SW480 (cell line): ENCODE measurements around the gene SLC6A7.

Experiments
- DNase-seq: peaks from one replicate; pipeline ENCODE4 v3.0.0-alpha.2; 2016; ENCODE audit warnings: low spot score

Gene SLC6A7

DNA sequence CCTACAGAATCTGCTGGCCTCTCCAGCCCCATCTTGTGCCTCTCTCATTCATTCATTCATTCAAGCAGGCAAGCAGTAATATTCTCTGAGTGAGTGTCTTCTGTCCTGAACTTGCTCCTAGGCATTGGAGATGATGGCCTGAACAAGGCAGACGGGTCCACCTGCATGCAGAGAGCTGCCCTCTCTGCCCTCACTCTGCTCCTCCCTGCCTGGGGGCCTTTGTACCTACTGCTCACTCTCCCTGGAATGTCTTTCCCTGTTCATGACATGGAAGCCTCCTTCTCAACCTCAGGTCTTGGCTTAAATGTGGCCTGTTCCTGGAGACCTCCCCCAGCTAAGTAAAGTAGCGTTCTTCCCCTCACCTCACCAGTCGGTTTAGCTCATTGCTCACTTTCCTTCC, 16.7 kb upstream of the SLC6A7 start:
- no peak for DNase-seq

DNA sequence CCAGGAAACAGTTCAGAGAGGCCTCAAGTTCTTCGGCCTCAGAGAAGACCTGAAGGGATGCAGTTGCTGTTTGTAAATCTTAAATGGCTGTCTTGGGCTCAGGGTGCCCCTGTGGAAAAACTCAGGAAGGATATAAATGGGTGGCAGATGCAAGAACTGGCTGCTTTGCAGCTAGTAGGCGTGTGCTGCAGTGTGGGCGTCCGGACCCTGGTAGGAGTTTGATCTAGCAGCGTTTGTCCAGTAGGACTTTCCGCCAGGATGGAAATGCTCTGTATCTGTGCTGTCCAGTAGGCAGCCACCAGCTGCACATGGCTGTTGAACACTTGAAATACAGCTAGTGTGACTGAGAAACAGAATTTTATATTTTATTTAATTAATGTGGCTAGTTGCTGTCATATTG, 15.6 kb upstream of the SLC6A7 start:
- no peak for DNase-seq

DNA sequence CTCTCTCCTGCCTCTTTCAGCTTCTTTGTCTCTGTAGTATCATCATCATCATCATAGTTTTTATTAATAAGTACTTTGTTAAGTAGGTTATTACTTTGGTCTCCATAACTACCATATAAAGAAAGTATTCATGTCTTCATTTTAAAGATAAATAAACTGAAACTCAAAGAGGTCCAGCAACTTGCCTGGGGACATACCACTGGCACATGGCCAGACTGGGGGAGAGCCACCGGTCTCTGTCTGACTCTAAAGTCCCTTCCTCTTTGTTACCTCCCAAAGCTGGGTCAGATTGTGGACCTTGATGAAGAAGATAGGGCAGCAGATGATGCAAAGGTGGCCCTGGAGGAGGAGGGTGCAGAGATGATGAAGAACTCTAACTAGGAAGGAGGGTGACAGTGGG, 14.8 kb upstream of the SLC6A7 start:
- DNase-seq: no peak

DNA sequence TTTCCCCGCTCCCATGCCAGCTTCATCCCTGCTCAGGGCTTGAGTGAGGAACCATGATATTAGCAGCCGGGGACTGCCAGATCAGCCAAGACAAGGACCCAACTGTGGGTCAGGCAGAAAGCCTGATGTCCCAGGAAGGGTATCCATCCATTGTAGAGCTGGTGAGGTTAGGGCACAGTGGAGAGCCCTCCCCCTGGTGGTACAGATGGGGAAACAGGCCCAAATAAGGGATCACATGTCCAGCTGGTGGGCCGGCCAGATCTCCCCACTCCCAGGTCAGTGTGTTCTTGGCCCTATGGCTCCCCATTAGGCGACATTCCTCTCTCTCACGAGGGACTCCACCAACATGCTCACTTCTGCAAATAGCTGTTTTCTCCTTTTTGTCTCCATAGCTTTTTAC, 14.3 kb upstream of the SLC6A7 start:
- peak; percentile 32 for DNase-seq

DNA sequence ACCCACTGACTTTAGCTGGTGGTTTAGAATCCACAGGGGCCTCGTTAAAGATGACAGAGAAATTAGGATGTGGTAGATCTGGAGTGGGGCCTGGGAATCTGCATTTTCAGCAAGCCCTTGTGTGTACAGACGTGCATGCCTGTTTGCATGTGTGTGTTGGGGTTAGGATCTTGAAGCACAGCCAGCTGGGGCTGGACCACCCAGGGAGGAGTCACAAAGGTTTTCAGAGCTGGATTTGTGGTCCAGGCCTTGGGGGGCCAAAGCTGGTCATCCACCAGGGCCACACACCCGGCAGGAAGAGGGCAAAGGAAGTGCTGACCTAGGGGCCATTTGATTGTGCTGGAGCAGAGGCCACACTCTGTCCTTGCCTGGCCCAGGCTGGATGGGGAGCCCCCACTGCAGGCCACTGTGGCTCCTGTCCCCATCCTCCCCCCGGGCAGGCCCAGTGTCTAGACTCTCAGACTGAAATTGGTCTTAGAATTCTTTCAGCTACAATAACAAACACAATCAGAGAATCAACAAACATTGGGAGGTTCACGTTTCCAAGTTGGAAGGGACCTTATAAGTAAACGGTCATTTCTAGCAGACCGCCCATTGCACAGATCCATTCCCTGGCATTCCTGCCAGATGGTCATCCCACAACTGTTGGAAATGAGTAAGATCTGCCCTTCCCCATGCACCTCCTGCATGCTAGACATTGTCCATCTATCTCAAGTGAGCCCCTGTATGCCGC, 13.0 kb upstream of the SLC6A7 start:
- no peak for DNase-seq

DNA sequence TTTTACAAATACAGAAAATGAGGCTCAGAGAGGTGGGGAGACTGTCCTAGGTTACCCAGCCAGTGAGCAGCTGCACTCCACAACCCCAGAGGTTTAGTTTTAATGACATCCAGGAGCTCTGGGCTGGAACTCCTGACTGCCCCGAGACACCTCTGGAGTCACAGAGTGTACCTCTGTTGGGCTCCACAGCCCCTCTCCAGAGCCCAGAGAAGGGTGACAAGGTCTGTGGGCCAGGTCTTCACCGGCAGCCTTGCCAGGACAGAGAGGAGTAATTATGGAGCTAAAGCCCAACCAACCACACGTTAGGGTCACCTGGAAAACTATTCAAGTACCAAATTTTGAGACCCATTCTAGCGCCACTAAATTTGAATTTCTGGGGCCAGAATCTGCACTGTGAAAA, 12.1 kb upstream of the SLC6A7 start:
- DNase-seq: no peak

DNA sequence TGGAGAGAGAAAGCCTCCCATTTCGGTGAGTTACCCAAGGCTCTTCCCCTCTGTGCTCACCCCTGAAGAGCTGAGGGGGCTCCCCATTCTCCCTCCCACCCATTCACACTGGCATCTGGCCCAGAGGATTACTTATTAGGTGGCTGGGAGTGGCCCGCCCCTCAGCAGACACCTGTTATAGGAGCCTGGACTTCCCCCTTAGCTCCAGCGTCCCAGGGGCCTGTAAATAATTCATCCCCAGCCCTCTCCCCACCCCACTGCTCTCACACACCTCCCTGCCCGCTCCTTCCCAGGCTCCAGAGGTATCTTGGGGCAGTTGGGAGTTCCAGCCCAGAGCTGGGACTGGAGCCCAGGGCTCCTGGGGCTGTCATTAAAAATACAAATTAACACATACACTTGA, 11.6 kb upstream of the SLC6A7 start:
- DNase-seq: no peak

DNA sequence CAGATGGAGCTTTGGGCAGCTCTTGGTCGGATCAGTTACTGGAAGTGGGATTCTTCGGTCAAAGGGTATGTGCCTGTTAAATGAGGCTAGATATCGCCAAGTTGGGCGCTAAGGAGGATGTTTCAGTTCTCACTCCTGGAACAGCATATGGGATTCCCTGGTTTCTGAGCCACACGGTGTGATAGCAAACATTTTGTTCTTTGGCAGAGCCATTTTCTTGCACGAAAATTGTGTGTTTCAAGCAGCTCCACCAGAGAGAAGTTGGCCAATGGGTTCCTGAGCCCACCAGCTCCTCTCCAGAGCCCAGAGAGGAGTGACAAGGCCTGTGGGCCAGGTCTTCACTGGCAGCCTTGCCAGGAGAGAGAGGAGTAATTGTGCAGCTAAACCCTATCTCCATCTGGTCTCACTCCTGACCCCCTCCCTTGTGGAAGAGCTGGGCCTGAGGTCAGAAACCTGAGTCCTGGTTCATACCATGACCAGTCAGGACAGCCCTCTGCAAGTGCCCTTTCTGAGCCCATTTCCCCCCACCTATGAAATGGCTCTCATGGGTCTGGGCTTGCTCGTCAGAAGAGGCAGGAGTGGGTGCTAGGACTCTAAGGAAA, 10.7 kb upstream of the SLC6A7 start:
- no peak for DNase-seq

DNA sequence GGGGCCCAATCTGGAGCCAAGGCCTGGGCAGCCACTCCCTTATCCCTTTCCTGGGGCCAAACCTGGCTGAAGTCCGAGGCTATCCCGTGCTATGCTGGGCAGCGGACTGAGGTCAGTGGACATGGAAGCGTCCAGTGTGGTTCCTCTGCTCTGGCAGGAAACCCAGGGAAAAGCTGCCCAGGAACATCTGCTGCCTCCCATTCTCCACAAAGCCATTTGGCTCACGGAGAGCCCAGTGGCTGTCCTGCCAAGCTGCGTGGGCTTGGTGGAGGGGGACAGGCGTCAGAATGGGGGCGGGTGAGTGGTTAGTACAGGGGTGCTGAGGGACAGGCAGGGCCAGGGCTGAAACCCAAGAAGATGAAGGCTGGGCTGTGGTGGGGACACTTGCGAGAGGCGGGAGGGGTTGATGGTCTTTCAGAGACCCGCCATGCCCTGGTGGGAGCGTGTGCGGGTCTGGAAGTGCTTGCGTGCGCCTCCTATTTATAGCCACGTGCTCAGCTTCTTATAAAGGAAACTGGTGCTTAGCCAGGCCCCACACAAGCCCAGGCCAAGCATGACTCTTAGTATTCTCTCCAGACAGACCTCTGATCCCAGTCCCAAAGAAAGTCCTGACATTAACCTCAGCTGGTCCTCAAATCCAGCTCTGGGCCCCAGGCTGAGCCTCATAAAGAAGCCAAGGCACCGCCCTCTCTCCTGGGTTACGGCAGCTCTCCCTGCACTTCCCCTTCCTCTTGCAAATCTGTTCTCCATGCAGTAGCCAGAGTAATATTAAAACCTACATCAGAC, 9.4 kb upstream of the SLC6A7 start:
- DNase-seq: no peak

DNA sequence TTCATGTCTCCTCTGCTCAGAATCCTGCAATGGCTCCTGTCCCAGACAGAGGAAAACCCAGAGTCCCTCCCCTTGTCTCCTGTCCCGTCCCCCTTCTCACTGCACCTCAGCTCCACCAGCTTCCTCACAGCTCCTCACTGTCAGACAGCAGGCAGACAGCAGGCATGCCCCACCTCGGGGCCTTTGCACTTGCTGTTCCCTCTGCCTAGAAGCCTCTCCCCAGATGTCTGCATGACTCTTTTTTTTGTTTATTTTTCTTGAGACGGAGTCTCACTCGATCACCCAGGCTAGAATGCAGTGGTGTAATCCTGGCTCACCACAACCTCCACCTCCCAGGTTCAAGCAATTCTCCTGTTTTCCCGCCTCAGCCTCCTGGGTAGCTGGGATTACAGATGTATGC, 8.8 kb upstream of the SLC6A7 start:
- no peak for DNase-seq

DNA sequence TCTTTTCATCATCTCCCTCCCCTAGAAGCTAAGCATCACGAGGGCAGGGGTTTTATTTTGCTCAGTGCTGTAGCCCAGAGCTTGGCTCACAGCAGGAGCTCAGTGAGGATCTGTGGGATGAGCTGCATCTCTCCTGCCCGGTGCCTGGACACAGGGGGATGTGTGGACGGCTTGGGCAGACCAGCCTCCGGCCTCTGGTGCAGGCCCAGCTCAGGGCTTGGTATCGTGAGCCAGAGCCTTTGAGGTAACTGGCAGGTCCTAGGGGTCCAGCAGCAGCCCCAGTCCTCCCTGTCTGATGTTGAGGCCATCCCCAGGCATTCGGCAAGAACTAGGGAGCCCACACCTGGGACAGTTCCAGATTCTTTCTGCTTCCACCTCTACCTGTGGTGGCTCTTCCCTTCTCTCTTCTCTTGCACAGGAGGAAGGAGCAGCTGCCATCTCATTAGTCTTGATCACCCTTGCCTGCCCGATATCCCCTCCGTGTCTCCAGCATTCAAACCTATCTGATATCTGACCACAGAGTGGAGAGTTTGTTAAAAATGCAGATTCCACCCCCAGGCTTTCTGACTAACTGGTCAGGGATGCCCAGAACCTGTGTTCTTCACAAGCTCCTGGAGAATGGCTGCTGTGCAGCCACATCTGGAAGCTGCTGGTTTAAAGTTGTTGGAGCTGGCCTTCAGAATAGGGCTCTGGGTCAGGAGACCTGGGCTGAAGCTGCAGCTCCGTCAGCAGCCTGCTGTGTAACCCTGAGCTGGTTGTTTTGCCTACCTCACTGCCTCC, 7.9 kb upstream of the SLC6A7 start:
- DNase-seq: no peak

DNA sequence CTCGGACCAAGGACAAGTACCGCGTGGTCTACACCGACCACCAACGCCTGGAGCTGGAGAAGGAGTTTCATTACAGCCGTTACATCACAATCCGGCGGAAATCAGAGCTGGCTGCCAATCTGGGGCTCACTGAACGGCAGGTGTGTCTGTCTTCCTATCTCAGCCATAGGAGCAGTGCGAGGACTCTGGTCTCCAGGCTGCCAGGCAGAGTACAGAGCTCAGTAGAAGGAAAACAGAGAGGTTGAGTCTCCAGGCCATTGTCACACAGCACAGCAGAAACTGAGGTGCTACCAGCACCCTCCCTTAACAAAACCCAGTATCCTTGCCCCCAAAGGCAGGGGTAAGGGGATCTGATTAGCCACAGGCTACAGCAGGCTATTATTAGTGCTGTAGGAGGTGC, 7.1 kb upstream of the SLC6A7 start:
- no peak for DNase-seq

DNA sequence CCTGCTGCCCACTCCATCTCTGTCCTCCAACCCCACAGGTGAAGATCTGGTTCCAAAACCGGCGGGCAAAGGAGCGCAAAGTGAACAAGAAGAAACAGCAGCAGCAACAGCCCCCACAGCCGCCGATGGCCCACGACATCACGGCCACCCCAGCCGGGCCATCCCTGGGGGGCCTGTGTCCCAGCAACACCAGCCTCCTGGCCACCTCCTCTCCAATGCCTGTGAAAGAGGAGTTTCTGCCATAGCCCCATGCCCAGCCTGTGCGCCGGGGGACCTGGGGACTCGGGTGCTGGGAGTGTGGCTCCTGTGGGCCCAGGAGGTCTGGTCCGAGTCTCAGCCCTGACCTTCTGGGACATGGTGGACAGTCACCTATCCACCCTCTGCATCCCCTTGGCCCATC, 6.4 kb upstream of the SLC6A7 start:
- no peak for DNase-seq

DNA sequence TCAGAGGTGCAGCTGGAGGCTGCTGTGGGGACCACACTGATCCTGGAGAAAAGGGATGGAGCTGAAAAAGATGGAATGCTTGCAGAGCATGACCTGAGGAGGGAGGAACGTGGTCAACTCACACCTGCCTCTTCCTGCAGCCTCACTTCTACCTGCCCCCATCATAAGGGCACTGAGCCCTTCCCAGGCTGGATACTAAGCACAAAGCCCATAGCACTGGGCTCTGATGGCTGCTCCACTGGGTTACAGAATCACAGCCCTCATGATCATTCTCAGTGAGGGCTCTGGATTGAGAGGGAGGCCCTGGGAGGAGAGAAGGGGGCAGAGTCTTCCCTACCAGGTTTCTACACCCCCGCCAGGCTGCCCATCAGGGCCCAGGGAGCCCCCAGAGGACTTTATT, 5.9 kb upstream of the SLC6A7 start:
- DNase-seq: no peak

DNA sequence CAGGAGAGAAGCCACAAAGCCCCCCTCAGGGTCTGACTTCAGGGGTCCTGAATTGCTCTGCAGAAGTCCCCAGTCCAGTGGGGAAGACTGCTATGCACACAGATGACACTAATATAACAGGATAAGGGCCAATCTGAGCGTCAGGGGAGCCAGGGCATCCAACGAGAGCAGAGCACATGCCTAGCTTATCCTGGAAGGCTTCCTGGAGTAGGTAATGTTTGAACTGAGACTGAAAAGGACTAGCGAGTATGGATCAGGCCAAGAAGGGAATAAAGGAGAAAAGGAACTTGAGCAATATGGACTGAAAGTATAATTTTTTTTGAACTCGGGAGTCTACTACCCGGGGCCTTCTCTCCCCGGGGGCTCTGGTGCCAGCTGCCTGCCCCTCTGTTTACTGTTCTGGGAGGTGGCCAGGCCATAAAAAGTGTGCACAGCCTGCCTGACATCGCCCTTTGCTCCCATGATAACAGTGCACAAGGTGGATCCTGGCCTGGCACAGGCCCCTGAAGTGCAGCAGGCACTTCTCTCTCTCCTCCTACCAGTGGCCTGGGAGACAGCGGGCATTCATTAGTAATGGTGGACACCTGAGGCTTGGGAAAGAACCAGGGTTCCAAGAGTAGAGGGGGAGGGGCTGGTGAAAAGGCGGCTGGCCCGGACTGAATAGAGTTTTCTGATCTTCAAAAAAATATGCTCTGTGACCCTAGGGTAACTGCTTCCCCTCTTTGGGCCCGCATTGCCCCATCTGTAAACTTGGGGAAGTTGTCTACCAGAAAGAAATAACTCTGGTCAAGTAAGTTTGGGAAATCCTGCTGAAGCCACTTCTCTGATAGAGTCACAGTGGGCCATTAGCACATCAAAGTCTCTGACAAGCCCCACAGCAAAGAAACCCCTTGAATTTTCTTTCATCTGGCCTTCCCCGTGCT, 4.6 kb upstream of the SLC6A7 start:
- DNase-seq: no peak

DNA sequence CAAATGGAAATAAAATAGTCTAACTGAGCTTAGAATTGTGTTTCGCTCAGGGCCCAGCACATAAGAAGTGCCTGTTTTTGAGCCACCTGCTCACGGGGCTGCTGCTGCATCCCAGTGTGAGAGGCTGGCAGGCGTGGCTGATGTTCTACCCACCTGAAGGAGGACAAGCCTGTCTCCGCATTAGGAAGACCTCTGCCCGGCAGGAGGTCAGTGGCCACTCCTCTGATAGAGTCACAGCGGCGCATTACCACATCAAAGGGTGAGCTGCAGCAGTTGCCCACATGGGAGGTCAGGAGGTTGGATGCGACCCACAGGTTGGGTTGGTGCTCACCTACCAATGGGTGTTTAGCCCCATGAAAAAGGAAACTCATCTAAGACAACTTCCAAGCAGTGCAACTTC, 3.7 kb upstream of the SLC6A7 start:
- peak; percentile 77 for DNase-seq

DNA sequence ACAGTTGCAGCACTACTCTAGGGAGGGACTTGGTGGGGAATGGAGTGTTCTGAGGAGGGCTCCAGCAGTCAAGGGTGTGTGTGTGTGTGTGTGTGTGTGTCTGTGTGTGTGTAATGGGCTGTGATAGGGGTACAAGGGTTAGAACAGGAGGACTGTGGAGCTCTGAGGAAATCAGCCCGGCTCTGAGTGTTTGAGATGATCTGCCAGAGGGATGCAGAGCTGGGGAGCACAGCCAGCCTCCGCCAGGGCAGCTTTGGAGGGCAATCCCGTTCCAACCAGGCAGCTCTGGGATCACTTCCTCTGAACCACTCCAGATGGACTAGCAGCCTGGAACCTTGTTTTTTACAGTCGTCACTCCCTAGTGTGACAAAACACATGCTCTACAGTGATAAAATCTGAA, 3.0 kb upstream of the SLC6A7 start:
- DNase-seq: no peak

DNA sequence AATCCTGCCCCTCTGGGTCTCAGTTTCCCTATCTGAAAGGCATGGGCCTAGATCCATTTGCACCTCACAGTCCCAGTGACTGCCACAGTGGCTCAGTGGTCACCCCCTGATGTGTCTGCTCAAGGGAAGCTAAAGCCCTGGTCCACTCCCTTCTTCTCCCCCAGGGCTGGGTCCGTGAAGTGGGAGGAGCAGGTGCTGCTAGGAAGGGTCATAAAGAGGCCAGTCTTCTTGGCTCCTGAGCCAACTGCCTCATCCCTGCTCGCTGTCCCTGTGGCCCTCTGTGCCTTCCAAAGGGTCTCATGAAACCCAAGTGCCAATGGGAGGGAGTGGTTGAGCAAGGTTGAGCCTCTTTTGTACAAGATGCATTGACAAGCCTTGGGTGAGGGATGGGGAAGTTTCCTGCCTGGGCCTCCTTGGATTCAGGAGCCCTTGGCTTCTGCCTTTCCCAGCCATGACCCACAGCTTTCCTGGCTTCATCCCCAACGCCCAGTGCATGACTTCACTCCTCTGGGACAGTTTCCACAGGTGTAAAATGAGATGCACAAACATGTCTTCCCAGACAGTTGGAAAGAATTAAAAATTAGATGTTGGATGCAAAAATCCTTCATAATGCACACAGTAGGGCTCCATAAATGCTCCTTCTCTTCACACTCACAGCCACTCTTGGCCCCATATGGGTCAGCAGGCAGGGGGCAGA, 1.6 kb upstream of the SLC6A7 start:
- DNase-seq: no peak

DNA sequence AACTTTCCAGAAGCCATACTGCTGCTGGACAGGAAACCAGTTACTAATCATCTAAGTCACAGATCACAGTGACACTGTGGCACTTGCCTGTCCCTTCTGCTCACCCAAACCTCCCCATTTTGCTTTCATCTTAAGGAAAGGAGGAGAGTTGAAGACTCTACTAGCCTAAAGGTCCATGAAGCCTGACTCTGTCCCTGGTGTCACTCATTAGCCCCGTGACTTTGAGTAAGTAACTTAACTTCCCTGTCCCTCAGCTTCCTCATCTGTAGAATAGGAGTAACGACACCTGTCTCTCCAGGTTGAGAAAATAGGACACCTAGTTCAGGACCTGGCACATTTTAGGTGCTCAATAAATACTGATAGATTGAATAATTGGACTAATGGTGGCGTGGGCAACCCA, 536 bp upstream of the SLC6A7 start:
- DNase-seq: no peak

DNA sequence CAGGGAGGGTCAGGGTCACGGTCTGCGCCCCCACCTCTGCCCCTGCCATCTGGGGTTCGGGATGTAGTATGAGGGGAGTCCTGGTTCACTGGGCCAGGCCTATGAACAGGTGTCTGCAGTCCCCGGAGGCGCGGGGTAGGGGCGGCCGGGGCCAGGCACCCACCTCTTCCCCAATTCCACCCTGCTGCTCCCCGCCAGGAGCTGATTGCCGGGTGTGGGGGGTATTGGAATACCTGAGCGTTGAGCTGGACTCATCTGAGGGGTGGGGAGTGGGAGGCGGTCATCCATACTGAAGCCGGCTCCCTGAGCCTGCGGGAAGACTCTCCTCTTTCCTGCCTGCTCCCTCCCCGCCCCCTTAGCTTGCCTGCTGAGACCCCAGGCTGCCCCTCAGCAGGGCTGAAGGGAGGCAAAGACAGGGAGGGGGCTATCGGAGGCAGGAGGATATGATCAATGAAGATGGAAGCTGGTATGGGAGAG, 679 bp downstream of the SLC6A7 start:
- no peak for DNase-seq

DNA sequence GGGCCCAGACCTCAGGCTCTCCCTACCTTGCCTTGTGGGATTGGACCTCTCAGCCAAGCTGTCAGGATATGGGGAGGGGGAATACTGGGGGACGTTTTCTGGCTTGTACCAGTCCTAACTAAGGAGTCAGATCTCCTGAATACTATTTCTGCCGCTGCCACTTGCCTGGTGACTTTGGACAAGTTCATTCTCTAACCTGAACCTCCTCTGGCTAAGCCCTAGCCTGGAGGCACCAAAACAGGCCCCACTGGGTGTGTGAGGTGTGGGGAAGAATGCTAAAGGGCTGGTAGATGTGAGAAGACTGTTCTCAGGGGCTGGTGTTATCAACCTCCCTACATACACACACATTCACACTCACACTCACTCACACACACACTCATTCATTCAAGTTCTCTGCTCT, 1.1 kb downstream of the SLC6A7 start:
- no peak for DNase-seq
